Stimulated activated CD8-positive, alpha-beta memory T cell treated with anti-CD3 and anti-CD28 coated beads, Interleukin-4, amount 100 ng/mL, for 24 hours (primary cell): ENCODE data around the gene CCNY.

ENCODE experiments used
- DNase-seq: peaks from one replicate; pipeline ENCODE4 v3.0.0-alpha.2; 2020; ENCODE audit warnings: low read depth

Gene CCNY

DNA sequence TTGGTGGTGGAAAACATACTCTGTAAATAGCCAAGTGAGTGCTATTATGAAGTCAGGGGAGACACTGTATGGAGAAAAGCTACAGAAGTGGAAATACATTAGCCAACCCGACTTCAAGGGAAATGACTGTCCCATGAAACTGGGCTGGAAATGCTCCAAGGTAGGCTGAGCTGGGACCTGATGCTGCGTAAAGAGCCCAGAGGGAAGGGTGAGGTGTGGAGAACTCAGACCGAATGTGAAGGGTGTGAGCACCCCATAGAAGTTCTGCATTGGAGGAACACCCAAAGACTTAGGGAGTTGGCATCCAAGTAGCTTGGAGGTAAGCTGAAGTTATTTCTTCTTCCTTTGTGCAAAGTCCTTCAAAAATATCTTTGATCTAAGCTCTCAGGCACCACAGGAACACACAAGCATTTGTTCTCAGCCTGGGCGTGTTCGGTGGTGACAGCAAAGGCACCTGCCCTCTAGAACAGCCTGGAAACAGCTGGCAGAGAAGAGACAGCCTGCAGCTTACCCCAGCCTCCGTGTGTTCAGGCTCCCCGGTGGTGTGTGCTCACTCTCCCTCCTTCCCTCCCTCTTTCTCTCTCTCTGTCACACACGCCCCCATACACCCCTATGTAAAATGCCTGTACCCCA lies 249.7 kb downstream of the CCNY start:
- DNase-seq, result no peak

- no peak for DNase-seq
Measured at GRCh38 chr10:35588836-35589235, 252.5 kb downstream of the CCNY start.

- no peak for DNase-seq
Measured at GRCh38 chr10:35592441-35592840, 256.1 kb downstream of the CCNY start.

- DNase-seq, result no peak
Measured at GRCh38 chr10:35594115-35595079, 258.1 kb downstream of the CCNY start.

- no peak for DNase-seq
Measured at GRCh38 chr10:35595106-35595505, 258.8 kb downstream of the CCNY start.

- DNase-seq, result no peak
Measured at GRCh38 chr10:35598379-35598778, 262.1 kb downstream of the CCNY start.

- no peak for DNase-seq
Measured at GRCh38 chr10:35600193-35600592, 263.9 kb downstream of the CCNY start.

GRCh38 chr10:35605191-35605590 lies 268.9 kb downstream of the CCNY start, which contains the start of gene GJD4:
Gene GJD4 (plus strand): TSS chr10:35605341. CDS start chr10:35605568, 227 bp downstream.
- no peak for DNase-seq

- no peak for DNase-seq
Measured at GRCh38 chr10:35606430-35606829, 270.1 kb downstream of the CCNY start.

DNA sequence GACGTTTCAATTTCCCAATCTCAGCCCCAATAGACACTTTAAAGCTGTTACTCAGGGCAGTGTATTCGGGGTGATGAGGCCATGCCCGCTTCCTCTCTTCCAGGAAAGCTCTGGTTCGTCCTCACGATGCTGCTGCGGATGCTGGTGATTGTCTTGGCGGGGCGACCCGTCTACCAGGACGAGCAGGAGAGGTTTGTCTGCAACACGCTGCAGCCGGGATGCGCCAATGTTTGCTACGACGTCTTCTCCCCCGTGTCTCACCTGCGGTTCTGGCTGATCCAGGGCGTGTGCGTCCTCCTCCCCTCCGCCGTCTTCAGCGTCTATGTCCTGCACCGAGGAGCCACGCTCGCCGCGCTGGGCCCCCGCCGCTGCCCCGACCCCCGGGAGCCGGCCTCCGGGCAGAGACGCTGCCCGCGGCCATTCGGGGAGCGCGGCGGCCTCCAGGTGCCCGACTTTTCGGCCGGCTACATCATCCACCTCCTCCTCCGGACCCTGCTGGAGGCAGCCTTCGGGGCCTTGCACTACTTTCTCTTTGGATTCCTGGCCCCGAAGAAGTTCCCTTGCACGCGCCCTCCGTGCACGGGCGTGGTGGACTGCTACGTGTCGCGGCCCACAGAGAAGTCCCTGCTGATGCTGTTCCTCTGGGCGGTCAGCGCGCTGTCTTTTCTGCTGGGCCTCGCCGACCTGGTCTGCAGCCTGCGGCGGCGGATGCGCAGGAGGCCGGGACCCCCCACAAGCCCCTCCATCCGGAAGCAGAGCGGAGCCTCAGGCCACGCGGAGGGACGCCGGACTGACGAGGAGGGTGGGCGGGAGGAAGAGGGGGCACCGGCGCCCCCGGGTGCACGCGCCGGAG lies 271.4 kb downstream of the CCNY start:
- no peak for DNase-seq

- no peak for DNase-seq
Measured at GRCh38 chr10:35608328-35608672, 272.0 kb downstream of the CCNY start.

DNA sequence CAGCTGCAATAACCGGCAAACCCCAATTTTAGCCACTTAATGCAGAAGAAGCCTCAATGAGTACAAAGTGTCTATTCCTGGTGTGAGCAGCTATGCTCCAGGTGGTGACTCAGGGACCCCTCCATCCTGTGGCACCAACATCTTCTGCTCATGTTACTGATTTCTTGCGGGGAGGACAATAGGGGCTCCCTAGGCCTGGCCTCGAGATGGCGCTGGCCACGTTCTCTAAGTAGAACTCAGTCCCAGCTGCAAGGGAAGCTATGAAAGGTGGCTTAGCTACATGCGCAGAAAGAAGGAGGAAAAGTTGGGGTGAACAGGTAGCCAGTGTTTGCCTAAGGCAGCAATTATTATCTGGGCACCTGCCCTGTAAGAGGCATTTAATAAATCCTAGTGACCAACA lies 275.4 kb downstream of the CCNY start:
- DNase-seq, result no peak

- no peak for DNase-seq
Measured at GRCh38 chr10:35612385-35613106, 276.2 kb downstream of the CCNY start.

DNA sequence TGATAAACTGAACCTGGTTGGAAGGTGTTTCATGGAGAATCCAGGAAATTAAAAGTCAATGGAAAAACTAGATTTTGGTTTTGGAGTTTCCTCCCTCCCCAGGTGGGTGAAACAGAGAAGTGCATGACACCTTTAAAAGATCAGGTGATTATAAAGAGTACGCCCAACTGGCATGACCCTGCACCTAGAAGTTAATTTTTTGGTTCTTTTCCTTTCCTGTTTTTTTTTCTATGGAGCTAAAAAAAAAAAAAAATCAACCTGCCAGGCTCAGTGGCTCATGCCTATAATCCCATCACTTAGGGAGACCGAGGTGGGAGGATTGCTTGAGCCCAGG lies 276.8 kb downstream of the CCNY start:
- no peak for DNase-seq

DNA sequence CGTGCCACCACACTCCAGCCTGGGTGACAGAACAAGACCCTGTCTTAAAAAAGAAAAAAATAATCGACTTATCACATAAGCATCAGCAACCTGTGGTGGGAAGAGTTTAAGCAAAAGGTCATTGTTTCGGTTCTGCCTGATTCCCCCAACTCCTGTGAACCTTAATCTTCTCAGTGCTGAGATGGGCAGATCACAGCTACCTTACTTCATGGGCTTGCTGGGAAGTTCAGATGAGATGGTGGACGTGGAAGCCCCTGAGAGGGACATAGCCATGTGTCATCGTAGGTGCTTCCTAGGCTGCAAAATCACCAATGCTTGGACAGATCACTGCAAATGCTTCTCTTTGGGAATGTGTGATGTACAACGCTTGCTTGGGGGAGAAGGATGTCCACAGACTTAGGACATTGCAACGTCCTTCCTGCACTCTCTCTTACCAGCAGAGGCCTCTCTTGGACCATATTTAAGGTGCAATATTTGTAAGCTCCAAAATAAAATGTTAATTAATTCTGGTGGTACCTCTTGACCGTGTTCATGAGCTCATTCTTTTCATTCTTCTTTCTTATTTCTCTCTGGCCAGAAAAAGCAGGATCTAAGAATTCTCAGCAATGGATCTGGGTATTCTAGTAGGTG lies 277.4 kb downstream of the CCNY start:
- no peak for DNase-seq

DNA sequence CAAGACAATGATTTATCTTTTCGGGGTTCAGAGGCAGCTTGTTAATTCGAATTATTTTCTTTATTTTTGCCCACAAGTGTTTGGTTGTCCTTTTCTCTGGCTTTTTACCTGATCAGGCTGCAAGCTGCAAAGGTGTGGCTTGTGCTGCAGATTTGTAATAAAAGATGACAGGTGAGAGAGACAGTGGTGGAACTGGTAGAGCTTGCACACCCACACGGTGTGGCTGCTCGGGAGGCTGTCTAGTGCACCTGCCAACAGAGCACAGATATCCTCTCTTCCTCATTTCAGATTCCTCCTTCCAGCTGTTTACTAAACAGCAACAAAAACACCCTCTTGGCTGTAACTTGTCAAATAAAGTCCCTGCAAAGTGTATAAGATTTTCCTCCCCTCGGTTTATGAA lies 278.0 kb downstream of the CCNY start:
- DNase-seq, result no peak
